Transverse colon (tissue), 4 donors: Measurements from ENCODE around the gene HCAR2.
"Not testable (repeated sequence)": the region's sequence is repeated elsewhere in the genome, so short reads cannot be mapped to it uniquely, and the experiment has no call there.

ENCODE experiments used
- EP300 ChIP-seq: sonication (generic); formaldehyde crosslinking; IDR thresholded peaks from one replicate; pipeline ENCODE4 v1.6.1; 2017; ENCODE audit warnings: antibody characterized with exemption, low read depth
- POLR2A ChIP-seq: fragments of 450-650 bp; IDR thresholded peaks from one replicate; pipeline ENCODE4 v1.6.1; 2016; ENCODE audit warnings: antibody characterized with exemption, mild to moderate bottlenecking, moderate library complexity
- POLR2AphosphoS5 ChIP-seq, 3 donors: sonication (generic); formaldehyde crosslinking; IDR thresholded peaks; one replicate each; pipeline ENCODE4 v1.6.1; 2016; ENCODE audit warnings: antibody characterized with exemption in 3 of 3
- TF ChIP-seq, protein P1 (sequence below), 5 experiments: fragments of 200-600 bp in 3 of 5; fragments of 450-650 bp in 2 of 5; sonication (generic) in 3 of 5; IDR thresholded peaks; 1 replicate in 2 of 5; 2 replicates in 3 of 5; pipeline ENCODE4 v1.5.1; 2016 to 2017; ENCODE audit warnings: antibody characterized with exemption in 5 of 5, inconsistent platforms in 3 of 5, mild to moderate bottlenecking in 2 of 5, moderate library complexity in 1 of 5

DNA sequence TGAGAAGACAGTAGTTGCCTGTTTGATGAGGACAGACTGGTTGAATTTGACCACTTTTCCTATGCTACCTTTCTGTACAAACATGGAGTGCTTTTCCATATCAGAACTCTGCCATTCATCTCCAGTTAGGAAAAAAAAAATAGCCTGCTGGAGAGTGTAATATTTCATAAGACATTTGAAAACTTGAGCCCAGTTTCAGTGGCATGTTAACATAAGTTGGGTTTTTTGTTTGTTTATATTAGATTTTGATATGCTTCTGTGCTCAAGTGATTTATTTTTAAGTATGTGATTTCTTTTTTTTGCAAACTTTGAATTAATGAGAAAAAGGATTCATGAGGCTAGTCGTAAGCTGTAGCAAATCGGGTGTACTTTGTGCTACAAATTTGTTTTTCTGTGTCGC is 684 bp upstream of the HCAR2 start:
- TF ChIP-seq, protein P1, sequence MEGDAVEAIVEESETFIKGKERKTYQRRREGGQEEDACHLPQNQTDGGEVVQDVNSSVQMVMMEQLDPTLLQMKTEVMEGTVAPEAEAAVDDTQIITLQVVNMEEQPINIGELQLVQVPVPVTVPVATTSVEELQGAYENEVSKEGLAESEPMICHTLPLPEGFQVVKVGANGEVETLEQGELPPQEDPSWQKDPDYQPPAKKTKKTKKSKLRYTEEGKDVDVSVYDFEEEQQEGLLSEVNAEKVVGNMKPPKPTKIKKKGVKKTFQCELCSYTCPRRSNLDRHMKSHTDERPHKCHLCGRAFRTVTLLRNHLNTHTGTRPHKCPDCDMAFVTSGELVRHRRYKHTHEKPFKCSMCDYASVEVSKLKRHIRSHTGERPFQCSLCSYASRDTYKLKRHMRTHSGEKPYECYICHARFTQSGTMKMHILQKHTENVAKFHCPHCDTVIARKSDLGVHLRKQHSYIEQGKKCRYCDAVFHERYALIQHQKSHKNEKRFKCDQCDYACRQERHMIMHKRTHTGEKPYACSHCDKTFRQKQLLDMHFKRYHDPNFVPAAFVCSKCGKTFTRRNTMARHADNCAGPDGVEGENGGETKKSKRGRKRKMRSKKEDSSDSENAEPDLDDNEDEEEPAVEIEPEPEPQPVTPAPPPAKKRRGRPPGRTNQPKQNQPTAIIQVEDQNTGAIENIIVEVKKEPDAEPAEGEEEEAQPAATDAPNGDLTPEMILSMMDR (IDR thresholded peaks at IDR 0.05): not testable (repeated sequence)
- TF ChIP-seq POLR2A; POLR2AphosphoS5 (IDR thresholded peaks at IDR 0.05); EP300: not testable (repeated sequence)
